ENCODE data around the gene IL20RA.
A peak's percentile ranks its signal among the peaks of the same experiment; 100 is the strongest.

DNA sequence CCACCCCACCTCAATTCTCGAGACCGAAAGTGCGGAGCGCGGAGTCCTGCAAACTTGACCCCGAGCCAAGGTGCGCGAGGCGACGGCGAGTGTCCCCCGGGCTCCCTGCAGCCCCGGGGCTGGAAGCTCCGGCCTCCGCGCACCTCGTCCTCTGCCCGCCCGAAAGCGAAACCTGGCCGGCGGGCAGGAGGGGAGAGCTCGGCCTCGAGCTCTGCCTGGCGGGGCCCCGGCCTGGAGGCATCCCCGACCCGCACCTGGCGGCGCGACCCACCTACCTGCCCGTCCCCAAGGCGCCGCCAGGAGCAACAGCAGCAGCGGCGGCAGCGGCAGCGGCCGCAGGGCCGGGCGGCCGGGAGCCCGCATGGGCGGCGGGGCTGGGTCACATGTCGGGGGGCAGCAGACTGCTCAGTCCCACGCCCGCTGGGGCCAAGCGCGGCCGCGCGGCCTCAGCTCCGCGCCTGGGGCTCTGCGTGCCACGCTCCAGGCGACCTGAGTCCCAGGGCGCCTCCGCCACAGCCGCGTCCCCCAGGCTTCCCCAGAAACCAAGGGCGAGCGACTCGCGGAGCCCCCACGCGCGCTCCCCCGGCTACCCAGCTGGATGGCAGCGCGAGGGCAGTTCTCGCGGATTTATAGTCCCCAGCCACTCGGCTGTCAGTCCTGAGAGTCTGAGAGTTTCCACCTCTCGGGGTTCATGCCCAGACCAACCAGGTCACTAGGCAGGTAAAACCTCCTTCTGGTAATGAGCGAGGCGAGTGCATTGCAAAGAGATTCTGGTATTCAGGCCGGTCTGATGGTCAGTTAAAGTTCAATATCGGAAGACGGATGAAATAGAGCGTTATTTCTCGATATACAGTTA, at the start of gene IL20RA:
- no peak for TF ChIP-seq TCF12 (IDR thresholded peaks at IDR 0.05)
- TF ChIP-seq, protein P1, sequence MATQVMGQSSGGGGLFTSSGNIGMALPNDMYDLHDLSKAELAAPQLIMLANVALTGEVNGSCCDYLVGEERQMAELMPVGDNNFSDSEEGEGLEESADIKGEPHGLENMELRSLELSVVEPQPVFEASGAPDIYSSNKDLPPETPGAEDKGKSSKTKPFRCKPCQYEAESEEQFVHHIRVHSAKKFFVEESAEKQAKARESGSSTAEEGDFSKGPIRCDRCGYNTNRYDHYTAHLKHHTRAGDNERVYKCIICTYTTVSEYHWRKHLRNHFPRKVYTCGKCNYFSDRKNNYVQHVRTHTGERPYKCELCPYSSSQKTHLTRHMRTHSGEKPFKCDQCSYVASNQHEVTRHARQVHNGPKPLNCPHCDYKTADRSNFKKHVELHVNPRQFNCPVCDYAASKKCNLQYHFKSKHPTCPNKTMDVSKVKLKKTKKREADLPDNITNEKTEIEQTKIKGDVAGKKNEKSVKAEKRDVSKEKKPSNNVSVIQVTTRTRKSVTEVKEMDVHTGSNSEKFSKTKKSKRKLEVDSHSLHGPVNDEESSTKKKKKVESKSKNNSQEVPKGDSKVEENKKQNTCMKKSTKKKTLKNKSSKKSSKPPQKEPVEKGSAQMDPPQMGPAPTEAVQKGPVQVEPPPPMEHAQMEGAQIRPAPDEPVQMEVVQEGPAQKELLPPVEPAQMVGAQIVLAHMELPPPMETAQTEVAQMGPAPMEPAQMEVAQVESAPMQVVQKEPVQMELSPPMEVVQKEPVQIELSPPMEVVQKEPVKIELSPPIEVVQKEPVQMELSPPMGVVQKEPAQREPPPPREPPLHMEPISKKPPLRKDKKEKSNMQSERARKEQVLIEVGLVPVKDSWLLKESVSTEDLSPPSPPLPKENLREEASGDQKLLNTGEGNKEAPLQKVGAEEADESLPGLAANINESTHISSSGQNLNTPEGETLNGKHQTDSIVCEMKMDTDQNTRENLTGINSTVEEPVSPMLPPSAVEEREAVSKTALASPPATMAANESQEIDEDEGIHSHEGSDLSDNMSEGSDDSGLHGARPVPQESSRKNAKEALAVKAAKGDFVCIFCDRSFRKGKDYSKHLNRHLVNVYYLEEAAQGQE (IDR thresholded peaks at IDR 0.05; ENCODE audit: low read depth, low read length) = no peak
- TF ChIP-seq CTCF (IDR thresholded peaks at IDR 0.05) = no peak
- TF ChIP-seq USF2 (IDR thresholded peaks at IDR 0.05; ENCODE audit: borderline replicate concordance, low read depth, low read length) = no peak
- TF ChIP-seq NRF1 (IDR thresholded peaks at IDR 0.05; ENCODE audit: low read depth, low read length) = no peak
- no peak for TF ChIP-seq EP300 (IDR thresholded peaks at IDR 0.05; ENCODE audit: borderline replicate concordance in 1 of 2, low read depth in 1 of 2, low read length in 1 of 2)
- TF ChIP-seq, protein P2, sequence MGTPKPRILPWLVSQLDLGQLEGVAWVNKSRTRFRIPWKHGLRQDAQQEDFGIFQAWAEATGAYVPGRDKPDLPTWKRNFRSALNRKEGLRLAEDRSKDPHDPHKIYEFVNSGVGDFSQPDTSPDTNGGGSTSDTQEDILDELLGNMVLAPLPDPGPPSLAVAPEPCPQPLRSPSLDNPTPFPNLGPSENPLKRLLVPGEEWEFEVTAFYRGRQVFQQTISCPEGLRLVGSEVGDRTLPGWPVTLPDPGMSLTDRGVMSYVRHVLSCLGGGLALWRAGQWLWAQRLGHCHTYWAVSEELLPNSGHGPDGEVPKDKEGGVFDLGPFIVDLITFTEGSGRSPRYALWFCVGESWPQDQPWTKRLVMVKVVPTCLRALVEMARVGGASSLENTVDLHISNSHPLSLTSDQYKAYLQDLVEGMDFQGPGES (IDR thresholded peaks at IDR 0.05; ENCODE audit: low read depth, low read length) = no peak
- TF ChIP-seq, protein P3, sequence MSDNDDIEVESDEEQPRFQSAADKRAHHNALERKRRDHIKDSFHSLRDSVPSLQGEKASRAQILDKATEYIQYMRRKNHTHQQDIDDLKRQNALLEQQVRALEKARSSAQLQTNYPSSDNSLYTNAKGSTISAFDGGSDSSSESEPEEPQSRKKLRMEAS (IDR thresholded peaks at IDR 0.05; ENCODE audit: low read depth) = no peak
- TF ChIP-seq MXI1 (IDR thresholded peaks at IDR 0.05; ENCODE audit: low read depth, low read length) = peak; percentile 24; the same call in 1 of the 2 replicates

Measured in SK-N-SH (cell line).